HG02970 (cell line): ENCODE results near the gene OCA2.

Source experiments
- ATAC-seq: cut with Tn5 transposase; IDR thresholded peaks from one replicate; pipeline ENCODE4 v1.9.1; 2021; ENCODE audit warnings: mild to moderate bottlenecking, moderate library complexity, moderate number of reproducible peaks; ENCODE audit not compliant: unreplicated experiment, low FRiP score

Gene OCA2

DNA sequence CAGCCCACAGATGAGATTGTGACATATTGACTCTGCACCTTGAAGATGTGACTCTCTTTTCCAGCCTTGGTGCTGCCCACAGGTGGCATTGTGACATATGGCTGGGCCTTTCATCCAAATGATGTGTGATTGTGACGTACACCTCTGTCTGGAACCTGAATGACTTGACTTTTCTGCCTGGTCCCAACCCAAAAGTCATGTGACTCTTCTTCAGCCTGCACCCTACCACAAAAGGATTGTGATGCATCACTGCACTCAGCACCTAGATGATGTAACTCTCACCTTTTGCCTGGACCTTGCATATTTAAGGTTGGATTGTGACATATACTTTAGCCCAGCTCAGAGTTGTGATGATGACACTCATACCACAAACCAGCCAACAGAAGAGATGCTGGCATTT lies 204.5 kb downstream of the OCA2 start:
- ATAC-seq: no peak

DNA sequence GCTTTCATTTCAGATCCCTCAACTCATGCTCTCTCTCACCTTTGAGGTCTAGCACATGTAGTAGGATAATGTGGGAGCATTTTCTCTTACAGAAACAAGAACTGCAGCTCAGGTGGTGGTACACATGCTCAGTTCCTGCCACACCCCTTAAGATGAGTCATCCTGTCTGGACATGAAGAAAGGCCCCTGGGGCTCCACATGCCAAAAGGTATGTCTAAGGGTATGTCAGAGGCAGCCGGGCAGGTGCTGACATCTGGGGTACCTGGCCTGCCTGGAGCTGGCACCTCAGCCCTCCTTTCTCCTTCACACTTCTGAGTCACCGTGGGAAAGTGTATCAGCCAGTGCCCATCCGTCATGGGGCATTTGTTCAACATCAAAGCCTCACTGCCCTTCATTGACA lies 209.9 kb downstream of the OCA2 start:
- no peak for ATAC-seq

DNA sequence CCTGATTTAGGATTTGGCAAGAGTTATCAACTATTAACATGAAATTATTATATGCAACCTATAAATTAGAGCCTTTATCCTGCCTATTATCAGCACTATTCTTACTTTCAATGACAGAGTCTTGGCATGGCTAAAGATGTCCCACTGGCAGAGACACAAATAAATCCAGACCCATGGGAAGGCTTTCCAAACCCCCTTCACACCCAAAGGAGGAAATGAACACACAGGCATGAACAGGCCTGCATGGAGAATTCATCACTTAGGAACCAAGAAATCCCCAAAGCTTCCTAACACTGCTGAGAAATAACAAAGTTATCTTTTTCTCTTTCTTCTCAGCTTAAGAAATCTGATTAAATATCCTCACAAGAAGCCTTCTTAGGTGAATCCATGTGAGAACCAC lies 213.9 kb downstream of the OCA2 start:
- ATAC-seq: no peak

DNA sequence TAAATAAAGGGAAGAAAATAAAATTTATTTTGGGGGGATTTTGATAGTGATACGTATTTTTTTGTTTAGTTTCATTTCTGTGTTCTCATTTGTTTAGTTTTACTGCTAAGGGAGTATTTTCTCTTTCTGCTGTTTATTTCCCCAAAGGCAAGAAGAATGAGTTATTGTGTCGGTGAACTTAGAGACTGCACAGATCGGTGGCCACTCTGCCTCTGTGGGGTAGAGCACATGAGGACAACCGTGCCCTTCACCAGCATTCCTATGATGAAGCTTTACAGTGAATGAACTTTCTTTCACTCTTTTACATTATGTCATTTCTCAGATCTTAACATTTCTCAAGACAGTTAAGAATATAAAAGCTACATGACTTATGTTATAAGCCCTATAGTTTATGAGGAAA lies 214.4 kb downstream of the OCA2 start:
- ATAC-seq: no peak

DNA sequence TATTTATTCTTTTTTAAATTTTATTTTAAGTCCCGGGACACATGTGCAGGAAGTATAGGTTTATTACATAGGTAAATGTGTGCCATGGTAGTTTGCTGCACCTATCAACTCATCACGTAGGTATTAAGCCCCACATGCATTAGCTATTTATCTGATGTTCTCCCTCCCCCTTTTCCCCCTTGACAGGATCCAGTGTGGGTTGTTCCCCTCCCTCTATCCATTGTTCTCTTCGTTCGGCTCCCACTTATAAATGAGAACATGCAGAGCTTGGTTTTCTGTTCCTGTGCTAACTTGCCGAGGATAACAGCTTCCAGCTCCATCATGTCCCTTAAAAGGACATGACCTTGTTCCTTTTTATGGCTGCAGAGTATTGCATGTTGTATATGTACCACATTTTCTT lies 220.3 kb downstream of the OCA2 start:
- no peak for ATAC-seq

DNA sequence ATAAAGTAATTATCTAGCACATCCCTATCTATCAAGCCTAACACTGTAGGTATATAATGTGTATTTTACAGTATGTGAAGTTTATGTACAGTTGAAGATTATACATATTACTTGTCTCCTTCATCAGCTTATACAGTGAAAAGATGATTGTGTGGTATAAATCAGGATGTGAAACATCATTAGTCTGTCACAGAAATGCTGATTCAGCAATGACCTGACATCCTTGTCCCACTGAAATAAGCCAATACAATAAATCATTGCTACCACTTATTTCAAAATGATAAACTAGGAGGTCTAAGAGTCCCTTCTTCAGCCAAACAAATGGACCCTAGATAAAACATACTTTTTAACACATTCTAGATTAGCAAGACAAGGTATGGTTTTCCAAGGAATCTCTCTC lies 225.3 kb downstream of the OCA2 start:
- no peak for ATAC-seq

DNA sequence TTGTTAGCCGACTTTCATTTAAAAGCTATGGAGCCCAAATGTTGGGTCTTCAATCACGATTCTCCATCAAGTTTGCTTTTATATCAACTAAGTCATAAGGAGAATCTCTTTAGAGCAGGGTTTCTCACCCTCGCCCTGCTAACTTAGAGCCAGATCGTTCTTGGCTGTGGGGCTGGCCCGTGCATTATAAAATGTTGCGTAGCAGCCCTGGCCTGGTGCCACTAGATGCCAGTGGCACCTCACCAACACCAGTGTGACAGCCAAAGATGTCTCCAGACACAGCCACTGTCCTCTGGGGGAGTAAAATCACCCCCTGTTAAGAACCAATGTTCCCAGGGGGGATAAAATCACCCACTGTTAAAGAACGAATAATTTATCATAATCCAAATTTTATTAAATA lies 226.1 kb downstream of the OCA2 start:
- ATAC-seq: no peak

DNA sequence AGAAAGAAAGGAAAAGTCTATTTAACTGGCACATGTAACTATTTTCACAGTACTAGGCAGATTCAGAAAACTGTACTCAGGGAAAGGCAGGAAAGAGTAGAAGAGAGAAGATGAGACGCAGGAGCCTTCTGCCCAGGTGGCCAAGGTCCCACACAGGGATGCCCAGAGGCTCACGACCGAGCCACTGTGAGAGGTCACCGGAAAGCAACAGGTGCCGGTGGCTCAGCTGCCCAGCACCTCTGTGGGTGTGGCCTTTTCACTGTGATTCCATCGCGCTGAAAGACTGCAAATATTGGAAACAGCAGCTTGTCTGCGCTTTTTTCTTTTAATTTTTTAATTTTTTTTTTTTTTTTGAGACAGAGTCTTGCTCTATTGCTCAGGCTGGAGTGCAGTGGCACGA lies 226.8 kb downstream of the OCA2 start:
- ATAC-seq: no peak

DNA sequence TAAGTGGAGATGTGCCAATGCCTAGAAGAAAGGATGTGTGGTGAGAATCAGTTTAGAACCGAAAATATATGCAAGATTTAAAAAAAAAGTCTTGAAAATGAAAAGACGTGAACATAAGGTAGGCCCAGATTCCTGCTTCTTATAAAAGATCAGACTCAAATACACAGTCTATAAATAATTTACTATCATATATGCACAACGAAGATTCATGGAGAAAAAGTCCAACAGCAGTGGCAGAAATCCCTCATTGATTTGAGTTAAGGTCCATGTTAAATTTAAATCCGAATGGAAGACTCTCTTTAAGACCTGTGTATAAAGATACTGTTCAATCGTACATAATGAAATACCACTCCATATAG lies 227.2 kb downstream of the OCA2 start:
- ATAC-seq: no peak

DNA sequence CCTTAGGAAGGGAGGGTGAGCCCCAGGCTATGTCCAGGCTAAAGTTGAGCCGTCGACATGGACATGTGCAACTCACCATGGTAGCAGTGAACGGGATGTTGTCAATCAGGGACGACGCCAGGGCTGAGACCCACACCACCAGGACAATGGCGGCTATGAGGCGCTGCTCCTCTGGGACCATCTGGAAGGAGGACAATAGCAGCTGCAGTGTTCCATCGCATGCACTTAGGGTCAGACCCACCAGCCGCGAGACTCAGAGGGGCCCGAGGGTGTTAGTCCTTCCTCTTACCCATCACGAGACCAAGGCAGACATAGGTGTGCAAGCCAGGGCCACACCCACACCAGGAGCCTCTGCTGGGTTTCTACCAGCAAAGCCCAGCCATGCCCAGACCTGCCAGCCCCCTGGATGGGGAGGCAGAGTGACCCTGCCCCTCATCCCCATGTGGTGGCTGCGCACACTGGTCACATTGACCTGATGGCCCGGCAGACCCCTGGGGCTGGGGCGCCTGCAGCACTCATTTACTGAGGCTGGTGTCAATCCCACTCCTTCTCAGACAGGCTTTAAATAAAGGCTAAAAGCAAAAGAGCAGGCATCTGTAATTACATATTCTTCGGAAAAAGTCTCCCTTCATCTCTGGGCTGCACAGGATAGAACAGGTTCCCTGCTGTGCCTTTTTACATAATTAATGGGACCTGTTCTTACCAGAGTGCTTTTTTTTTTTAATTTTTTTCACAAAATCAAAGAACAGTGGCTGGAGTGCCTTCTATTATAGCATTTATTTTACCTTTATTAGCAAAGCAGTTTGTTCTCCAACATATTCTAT lies 227.8 kb downstream of the OCA2 start:
- ATAC-seq: no peak

DNA sequence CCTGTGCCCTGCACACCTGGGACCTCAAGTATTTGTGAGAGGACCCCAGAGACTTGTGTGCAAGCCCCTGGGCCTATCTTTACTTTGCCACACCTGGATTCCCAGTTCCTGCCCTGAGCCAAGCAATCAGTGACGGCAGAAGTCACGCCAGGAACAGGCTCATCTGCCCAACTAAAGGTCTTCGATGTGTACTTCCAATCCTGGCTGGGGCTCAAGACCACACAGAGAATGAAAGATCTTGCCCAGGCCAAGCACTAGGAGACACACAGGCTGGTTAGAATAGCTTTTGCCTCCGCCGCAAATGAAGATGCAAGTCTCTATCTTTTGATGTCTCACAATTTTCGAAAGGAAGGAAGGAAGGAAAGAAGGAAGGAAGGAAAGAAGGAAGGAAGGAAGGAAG lies 228.8 kb downstream of the OCA2 start:
- no peak for ATAC-seq

DNA sequence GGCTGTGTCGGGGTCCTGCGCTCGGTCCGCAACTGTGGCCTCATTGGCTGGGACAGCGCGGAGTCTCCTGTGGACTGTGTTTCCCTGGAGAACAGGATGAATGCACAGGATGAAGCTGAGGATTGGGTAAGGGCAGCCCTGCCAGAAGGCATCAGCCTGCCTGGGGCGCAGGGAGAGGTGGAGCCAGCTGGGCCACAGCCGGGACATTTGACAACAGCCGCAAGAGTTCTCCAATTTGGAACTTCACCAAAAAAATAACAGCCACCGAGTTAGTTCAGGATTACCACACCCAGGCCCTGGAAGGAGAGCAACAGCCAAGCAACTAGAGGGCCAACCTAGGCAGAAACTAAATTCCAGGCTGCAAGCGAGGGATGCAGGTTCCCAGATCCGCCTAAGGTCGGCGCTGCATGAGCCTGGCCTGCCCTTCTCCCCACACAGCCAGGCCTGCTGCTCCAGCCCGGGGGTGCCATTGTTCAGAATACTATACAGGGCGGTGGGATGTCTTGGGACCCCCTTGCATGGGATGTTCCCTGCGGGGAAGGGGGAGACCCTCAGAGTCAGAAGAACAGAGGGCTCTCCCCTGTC lies 229.3 kb downstream of the OCA2 start:
- no peak for ATAC-seq

DNA sequence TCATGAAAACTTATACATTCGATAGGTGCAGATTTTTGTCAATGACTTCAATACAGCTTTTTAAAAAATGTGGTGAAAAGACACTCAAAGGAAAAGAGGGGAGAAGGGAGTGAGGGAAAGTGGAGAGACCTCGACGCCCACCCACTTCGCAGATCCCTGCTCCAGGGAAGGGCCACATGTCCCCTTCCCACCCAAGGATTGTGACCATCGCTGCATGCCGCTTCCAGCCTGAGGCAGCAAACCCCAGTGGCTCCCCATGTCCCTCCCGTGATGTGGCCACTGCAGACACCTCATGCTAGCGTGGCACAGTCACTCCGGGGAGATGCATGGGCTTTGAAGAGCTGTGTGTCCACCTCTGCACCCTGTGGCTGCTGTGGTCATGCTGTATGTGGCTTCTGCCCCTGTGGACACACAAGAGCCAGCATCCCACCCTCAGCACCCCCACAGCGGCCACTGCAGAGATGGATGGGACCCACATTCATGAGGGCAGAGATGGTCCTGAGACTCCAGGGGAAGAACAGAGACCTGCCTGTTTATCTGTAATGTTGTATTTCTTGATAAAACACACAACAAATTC lies 230.2 kb downstream of the OCA2 start:
- no peak for ATAC-seq

DNA sequence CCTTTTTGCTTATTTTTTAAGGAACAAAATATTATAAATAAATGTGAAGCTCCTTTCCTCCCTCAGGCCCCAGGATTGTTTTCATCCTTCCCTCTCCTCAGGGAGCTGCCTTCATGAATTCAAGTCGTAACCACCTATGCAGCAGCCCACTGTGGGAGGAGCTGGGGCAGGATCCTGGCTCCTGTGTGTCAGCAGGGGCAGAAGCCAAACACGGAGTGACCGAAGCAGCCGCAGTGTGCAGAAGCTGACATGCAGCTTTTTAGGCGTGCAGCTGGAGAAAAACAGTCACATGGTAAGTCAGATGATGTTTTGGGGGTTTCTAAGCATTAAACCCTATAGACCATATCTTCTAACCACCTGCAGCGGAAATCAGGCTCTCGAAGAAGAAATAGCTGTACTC lies 231.3 kb downstream of the OCA2 start:
- no peak for ATAC-seq

DNA sequence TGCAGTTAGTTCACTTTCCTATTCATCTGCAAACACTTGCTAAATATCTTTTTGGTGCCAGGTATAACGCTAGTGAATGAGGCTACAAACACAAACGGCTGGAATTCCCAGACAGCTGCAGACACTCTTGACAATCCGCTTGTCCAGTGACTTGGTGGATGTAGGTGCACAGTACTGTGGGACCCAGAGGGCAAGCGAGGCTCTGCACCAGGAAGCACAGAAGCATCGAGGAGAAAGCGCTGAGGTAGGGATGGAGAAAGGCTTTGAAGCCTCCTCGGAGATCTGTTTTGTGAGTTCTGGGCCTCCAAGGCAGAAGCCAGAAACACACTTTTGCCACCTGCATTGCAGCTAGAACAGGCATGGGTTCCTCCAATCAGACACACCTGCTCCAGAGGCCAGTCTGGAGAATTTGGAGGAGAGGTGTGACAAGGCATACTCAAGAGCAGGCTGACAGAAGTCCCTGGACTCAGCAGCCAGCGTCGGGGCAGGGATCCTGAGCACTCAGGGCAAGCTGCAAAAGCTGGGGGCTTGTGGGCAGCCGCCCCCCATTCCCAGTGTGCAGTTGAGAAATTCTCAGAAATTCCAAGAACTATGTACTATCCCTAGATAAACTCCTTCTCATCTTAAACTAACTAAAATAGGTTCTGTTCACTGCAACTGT lies 232.5 kb downstream of the OCA2 start:
- no peak for ATAC-seq

DNA sequence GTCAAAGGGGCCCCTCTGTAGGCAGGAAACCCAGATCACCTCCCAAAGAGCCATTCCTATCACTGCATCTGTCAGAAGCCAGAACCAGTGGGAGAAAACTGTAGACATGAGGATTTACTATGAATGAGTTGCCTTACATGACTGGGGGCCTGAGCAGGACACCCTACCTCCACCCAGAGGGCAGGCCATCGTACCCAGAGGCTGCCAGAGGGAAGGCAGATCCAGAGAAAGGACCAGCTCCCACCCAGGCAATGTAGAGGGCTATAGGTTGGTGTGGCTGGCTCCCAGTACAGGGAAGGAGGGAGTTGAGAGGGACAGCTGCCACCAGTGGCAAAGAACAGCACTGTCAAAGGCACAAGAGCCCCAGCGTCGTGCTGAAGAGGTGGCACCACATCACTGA lies 233.2 kb downstream of the OCA2 start:
- no peak for ATAC-seq

DNA sequence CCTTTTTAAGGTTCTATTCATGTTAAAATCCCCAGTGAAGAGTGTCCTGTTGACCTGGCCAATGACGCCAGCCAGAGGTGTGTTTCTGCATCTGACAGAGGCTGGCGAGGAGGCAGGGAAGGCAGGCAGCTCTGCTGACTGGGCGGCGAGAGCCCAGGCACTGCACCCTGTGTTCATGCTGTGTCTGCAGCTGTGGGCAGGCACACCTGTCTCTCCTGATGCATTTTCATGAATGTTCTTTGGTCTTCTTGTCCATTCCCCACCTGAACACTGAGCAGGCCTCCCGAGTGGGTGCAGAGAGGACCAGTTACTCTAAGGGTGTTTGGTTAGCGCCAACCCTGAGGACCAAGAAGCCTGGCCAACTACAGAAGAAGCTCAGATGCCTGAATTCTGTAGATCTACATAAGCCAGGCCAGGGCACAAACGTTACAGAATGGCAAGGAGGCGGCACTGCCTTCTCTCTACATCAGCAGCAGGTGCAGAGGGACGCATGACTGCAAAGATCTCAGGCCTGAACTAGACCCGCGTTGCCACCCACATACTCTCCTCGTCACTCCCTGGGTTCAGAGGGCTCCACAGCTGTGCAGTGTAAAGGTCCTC lies 233.7 kb downstream of the OCA2 start:
- ATAC-seq: no peak

DNA sequence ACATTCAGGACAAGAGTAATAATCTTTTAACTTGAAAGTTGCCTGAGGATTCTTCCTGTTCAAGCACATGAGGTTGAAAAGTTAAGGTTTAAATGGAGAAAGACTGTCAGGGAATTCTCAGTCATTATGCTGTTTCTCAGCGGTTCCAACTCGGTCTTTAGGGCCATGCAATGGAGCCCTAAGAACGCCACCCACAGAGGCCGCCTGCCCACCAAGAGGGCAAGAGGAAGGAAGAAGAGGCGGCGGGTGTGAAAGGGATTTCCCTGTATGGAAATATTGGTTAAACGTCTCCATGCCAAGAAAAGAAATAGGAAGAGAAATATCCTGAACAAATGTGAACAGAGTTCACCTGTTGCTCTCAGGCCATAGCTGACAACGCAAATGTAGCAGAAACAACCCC lies 234.4 kb downstream of the OCA2 start:
- no peak for ATAC-seq

DNA sequence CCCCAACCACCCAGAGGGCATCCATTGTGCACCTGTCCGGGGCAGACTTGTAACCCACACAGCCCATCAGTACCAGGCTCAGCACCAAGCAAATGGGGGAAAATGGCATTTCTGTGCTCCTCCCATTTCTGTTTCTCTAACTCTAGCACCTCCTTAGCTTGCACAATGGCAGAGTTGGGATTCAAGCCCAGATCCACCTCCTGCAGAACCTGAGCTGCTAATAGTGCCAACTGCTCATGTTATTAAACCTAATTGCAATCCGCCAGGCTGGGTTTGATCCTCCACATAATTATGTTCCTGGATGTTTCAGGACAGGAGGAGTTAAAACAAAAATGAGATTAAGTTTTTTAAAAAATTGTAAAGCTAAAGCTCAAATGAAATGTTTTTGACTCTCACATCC lies 235.0 kb downstream of the OCA2 start:
- ATAC-seq: no peak

DNA sequence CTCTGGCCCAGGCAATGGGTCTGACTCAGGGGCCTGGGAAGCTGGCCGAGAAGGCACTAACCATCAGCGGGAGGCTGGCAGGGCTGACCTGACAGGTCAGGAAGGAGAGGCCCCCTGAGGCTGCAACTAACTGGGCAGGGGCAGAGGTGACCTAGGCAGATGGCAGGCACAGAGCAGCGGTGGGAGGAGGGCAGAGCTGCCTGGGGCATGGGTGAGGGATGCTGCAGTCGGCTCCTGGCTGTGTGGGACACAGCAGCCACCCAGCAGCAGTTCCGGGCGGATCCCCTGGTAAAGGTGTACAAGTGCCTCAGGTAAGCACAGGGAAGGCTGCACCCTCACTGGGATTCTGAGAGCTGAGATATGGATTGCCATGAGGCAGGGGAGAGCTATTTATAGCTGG lies 236.1 kb downstream of the OCA2 start:
- no peak for ATAC-seq

DNA sequence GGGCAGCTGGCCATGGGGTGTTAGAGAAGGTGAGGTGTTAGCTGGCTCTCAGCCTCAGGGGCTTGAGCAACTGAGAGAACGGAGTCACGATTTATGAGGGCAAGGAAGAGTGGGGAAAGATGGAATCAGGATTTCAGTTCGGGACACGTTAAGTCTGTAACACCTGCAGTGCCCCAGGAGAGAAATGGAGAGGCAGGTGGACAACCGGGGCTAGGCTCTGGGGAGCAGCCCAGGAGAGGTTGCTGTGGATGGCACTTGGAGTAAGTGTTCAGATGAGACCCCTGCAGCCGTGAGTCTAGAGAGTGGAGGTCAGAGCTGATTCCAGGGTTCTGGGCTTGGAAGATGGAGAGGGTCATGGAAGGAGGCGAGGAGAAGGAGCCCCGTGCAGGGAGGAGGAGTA lies 237.9 kb downstream of the OCA2 start:
- ATAC-seq: no peak
